WERI-Rb-1 (cell line): Measurements from ENCODE around the gene UFM1.

ENCODE experiments used
- DNase-seq: peaks from one replicate; pipeline ENCODE4 v3.0.0-alpha.2; 2020
- H3K27ac ChIP-seq: fragments of 250-450 bp; sonication (Bioruptor Pico); 2 replicates; pipeline ENCODE4 v1.5.1; 2020; ENCODE audit warnings: mild to moderate bottlenecking, moderate library complexity
- H3K27me3 ChIP-seq: fragments of 250-450 bp; sonication (Bioruptor Pico); 2 replicates; pipeline ENCODE4 v1.5.1; 2021; ENCODE audit warnings: mild to moderate bottlenecking, low read depth, moderate library complexity; ENCODE audit not compliant: insufficient read depth, severe bottlenecking
- H3K36me3 ChIP-seq: fragments of 250-450 bp; sonication (Bioruptor Pico); 2 replicates; pipeline ENCODE4 v1.5.1; 2020; ENCODE audit warnings: mild to moderate bottlenecking, moderate library complexity
- H3K4me3 ChIP-seq: 2 replicates; pipeline ENCODE4 v1.5.1; 2011; ENCODE audit warnings: low read depth, mild to moderate bottlenecking, control low read depth, low read length
- H3K9me3 ChIP-seq: fragments of 250-450 bp; sonication (Bioruptor Pico); 2 replicates; pipeline ENCODE4 v1.5.1; 2021; ENCODE audit warnings: mild to moderate bottlenecking, moderate library complexity; ENCODE audit not compliant: severe bottlenecking
- CTCF ChIP-seq: IDR thresholded peaks from 2 replicates; pipeline ENCODE4 v1.5.1; 2011; ENCODE audit warnings: low read depth, mild to moderate bottlenecking, control low read depth, inconsistent platforms, low read length

The UFM1 gene

GRCh38 chr13:38316129-38316528, 33.5 kb upstream of the UFM1 start:
- Histone ChIP-seq H3K27me3 (no peaks in the 10 kb centered on the region), H3K4me3 (no peak overlapping the region), H3K27ac (no peak overlapping the region), H3K9me3 (no peaks in the 10 kb centered on the region), H3K36me3 (no peaks in the 10 kb centered on the region)
- no peak for TF ChIP-seq CTCF
- no peak for DNase-seq

- Histone ChIP-seq H3K36me3 (no peaks in the 10 kb centered on the region), H3K27ac (no peak overlapping the region), H3K4me3 (no peak overlapping the region), H3K9me3 (no peaks in the 10 kb centered on the region), H3K27me3 (no peaks in the 10 kb centered on the region)
- no peak for TF ChIP-seq CTCF
- no peak for DNase-seq
Measured at GRCh38 chr13:38321654-38322053, 28.0 kb upstream of the UFM1 start.

- no peaks in the 10 kb centered on the region for H3K36me3 ChIP-seq
- no peak overlapping the region for H3K27ac ChIP-seq
- no peak for DNase-seq
- H3K27me3 ChIP-seq, result no peaks in the 10 kb centered on the region
- no peak for TF ChIP-seq CTCF
- no peaks in the 10 kb centered on the region for H3K9me3 ChIP-seq
- H3K4me3 ChIP-seq, result no peak overlapping the region
Measured at GRCh38 chr13:38325426-38325825, 24.2 kb upstream of the UFM1 start.

- Histone ChIP-seq H3K27me3 (no peaks in the 10 kb centered on the region), H3K4me3 (no peak overlapping the region), H3K36me3 (no peaks in the 10 kb centered on the region), H3K9me3 (no peaks in the 10 kb centered on the region), H3K27ac (no peak overlapping the region)
- TF ChIP-seq CTCF, result no peak
- no peak for DNase-seq
Measured at GRCh38 chr13:38328699-38329098, 21.0 kb upstream of the UFM1 start.

GRCh38 chr13:38334845-38335244, 14.8 kb upstream of the UFM1 start:
- Histone ChIP-seq H3K27me3 (no peaks in the 10 kb centered on the region), H3K4me3 (no peak overlapping the region), H3K9me3 (no peaks in the 10 kb centered on the region), H3K27ac (no peak overlapping the region), H3K36me3 (no peaks in the 10 kb centered on the region)
- no peak for TF ChIP-seq CTCF
- no peak for DNase-seq

- Histone ChIP-seq H3K27ac (no peak overlapping the region), H3K36me3 (no peaks in the 10 kb centered on the region), H3K9me3 (no peaks in the 10 kb centered on the region), H3K4me3 (no peak overlapping the region), H3K27me3 (no peaks in the 10 kb centered on the region)
- no peak for DNase-seq
- no peak for TF ChIP-seq CTCF
Measured at GRCh38 chr13:38338089-38338488, 11.6 kb upstream of the UFM1 start.
